MCF 10A (cell line): Measurements from ENCODE around the gene ARRDC4. TPM values are rescaled to one million over a fixed set of nuclear protein-coding genes. Genes with fewer than 3 reads are reported as not detected.

Experiments
- BruUV-seq: library from RNA; stranded (reverse); fragments of 400-500 nt; replicated peaks from 2 replicates; lab custom pipeline; 2021; lab: Mats Ljungman, UMichigan
- CTCF ChIA-PET: fragments of 300-600 bp; sonication (Branson Sonifier 250); formaldehyde crosslinking; extraction: SDS; loops from one replicate; lab custom pipeline; 2021; ENCODE audit warnings: antibody characterized with exemption, inconsistent platforms; lab: Yijun Ruan, JAX
- POLR2A ChIA-PET: fragments of 300-600, 350-650 bp; sonication (Branson Sonifier 250); formaldehyde crosslinking; extraction: SDS; loops from one replicate; lab custom pipeline; 2020; ENCODE audit warnings: antibody characterized with exemption, inconsistent platforms; lab: Yijun Ruan, JAX
- DNase-seq: peaks from one replicate; pipeline ENCODE4 v3.0.0-alpha.2; 2018; ENCODE audit not compliant: unreplicated experiment
- H3K27ac Mint-ChIP-seq: one replicate; pipeline ENCODE4 v1.8.0; 2022; ENCODE audit warnings: mild to moderate bottlenecking, low read depth, mixed read lengths; ENCODE audit not compliant: unreplicated experiment
- H3K27me3 Mint-ChIP-seq: one replicate; pipeline ENCODE4 v1.8.0; 2022; ENCODE audit warnings: mixed read lengths; ENCODE audit not compliant: insufficient read depth, unreplicated experiment
- H3K36me3 Mint-ChIP-seq: one replicate; pipeline ENCODE4 v1.8.0; 2022; ENCODE audit warnings: mild to moderate bottlenecking, moderate library complexity, mixed read lengths; ENCODE audit not compliant: insufficient read depth, unreplicated experiment
- H3K4me1 Mint-ChIP-seq: one replicate; pipeline ENCODE4 v1.8.0; 2022; ENCODE audit warnings: mixed read lengths; ENCODE audit not compliant: insufficient read depth, unreplicated experiment
- H3K4me3 Mint-ChIP-seq: one replicate; pipeline ENCODE4 v1.8.0; 2022; ENCODE audit warnings: mild to moderate bottlenecking, moderate library complexity, mixed read lengths; ENCODE audit not compliant: unreplicated experiment
- H3K9me3 Mint-ChIP-seq: one replicate; pipeline ENCODE4 v1.8.0; 2022; ENCODE audit warnings: mixed read lengths; ENCODE audit not compliant: unreplicated experiment
- intact Hi-C: fragments of 100-400 bp; cut with micrococcal nuclease; formaldehyde crosslinking; loops from 2 replicates; pipeline ENCODE4 v1.14.1; 2022
- total RNA-seq: library from RNA; stranded (reverse); gene quantifications from 2 replicates; pipeline ENCODE4 v1.2.3, GENCODE V29; 2022
- TF ChIP-seq, protein P1 (sequence below): fragments of 200-600 bp; IDR thresholded peaks from one replicate; pipeline ENCODE4 v1.8.0; 2022; ENCODE audit warnings: antibody characterized with exemption, mild to moderate bottlenecking; ENCODE audit not compliant: unreplicated experiment

Gene ARRDC4
- total RNA-seq, 1 experiment from 2014 or later, result 36.0 TPM

DNA sequence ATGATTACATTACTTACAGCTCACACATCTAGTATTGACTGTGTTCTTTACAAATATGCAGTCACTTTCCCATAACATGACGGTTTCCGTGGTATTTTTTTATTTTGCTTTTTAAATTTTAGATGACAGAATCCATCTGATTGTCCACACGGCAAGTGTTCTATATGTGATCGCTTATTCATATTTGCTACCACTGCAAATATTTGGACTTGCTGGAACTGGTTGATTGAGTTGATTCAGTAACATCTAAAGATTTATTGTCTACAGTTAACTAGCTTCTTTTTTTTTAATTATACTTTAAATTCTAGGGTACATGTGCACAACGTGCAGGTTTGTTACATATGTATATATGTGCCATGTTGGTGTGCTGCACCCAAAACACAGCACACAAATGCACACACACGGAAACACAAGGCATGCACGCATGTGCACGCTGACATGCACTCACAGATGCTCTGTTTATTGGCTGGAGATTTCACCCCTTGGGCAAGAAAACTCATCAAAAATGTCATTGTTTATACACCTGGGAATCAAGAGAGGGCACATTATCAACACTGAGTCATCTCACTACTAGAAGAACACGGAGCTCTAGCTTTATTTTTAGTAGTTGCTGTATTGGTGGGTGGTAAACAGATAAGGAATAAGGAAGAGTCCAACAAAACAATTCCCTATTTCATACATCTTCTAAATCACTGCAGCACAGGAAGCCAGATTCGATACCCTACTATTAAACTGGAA is 16.4 kb downstream of the ARRDC4 start:
- H3K36me3 Mint-ChIP-seq, result peaks cover 32% of the 10 kb centered on the region
- intact Hi-C loops, result no loop called here
- POLR2A ChIA-PET, result interaction anchor here (0.6 to 4.8 kb wide), 13 partner anchors 10 to 106 kb away, joined by 3 to 45 read pairs (median 5); partner anchors contain the start of gene ARRDC4
- BruUV-seq, result no TSS peak
- CTCF ChIA-PET, result interaction anchor here (0.6 to 1.7 kb wide), 9 partner anchors 12 to 109 kb away, joined by 3 to 9 read pairs (median 3); no protein-coding TSS in a partner anchor
- no peaks in the 10 kb centered on the region for H3K27me3 Mint-ChIP-seq
- peak; percentile 56 for DNase-seq
- peak overlapping the region; percentile 53 for H3K27ac Mint-ChIP-seq
- H3K4me3 Mint-ChIP-seq, result no peak overlapping the region
- peaks cover 39% of the 10 kb centered on the region for H3K4me1 Mint-ChIP-seq
- H3K9me3 Mint-ChIP-seq, result no peaks in the 10 kb centered on the region
- TF ChIP-seq, protein P1, sequence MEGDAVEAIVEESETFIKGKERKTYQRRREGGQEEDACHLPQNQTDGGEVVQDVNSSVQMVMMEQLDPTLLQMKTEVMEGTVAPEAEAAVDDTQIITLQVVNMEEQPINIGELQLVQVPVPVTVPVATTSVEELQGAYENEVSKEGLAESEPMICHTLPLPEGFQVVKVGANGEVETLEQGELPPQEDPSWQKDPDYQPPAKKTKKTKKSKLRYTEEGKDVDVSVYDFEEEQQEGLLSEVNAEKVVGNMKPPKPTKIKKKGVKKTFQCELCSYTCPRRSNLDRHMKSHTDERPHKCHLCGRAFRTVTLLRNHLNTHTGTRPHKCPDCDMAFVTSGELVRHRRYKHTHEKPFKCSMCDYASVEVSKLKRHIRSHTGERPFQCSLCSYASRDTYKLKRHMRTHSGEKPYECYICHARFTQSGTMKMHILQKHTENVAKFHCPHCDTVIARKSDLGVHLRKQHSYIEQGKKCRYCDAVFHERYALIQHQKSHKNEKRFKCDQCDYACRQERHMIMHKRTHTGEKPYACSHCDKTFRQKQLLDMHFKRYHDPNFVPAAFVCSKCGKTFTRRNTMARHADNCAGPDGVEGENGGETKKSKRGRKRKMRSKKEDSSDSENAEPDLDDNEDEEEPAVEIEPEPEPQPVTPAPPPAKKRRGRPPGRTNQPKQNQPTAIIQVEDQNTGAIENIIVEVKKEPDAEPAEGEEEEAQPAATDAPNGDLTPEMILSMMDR, result no peak

DNA sequence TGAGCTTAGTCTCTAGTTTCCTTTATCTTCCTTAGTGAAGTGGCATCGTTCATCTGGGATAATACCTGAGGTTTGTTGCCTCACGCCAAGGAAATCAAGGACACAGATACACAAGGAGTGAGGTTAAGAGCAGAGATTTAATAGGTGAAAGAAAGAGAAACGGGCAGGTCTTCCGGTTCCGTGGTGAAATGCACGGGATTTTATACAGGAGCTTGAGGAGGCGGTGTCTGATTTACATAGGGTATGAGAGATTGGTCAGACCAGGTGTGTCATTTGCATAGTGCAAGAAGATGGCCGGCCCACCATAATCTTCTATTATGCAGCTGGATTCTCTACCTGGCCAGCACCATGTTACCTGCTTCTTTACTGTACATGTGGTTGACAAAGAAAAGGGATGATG is 17.2 kb downstream of the ARRDC4 start:
- POLR2A ChIA-PET, result interaction anchor here (0.6 to 4.8 kb wide), 12 partner anchors 11 to 105 kb away, joined by 4 to 45 read pairs (median 5); partner anchors contain the start of gene ARRDC4
- BruUV-seq, result no TSS peak
- intact Hi-C loops, result no loop called here
- Mint-ChIP-seq H3K9me3 (no peaks in the 10 kb centered on the region), H3K27ac (peak overlapping the region; percentile 53), H3K4me3 (no peak overlapping the region), H3K36me3 (peaks cover 24% of the 10 kb centered on the region), H3K4me1 (peaks cover 39% of the 10 kb centered on the region), H3K27me3 (no peaks in the 10 kb centered on the region)
- DNase-seq, result peak; percentile 15
- CTCF ChIA-PET, result interaction anchor here (0.9 to 2.0 kb wide), 9 partner anchors 13 to 200 kb away, joined by 3 to 9 read pairs (median 3); no protein-coding TSS in a partner anchor
- TF ChIP-seq, protein P1, result no peak

DNA sequence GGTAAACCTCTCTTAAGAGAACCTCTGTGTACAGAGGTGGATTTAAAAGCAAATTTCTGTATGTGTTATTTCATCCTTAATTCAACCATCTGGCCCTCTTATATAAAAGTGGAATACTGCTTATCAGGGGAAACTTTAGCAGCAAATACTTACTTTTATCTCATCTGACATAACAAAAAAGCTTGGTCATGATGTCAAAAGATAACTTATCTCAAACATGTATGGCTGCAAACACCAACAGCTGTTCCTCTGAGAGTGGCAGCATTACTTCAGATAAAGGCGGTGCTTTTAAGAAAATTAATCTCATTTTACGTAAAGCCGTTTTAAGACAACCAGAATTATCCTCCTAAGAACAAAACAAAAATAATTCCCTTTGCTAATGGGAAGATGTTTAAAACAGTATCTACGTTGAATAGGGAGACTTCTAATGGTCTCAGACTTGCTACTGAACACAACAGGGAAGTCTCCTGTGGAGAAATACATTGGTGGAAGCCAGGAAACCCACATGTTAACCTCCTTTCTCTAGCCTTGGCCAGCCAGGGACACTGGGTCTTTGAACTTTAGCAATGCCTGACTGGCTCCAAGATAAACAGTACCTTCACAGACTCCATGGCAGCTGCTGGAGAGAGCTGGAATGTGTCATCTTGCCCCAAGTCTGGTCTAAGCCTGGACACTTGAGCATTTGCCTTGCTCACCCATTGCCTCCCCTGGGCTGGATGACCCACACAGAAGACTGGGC is 18.1 kb downstream of the ARRDC4 start:
- TF ChIP-seq, protein P1, result no peak
- BruUV-seq, result no TSS peak
- CTCF ChIA-PET, result interaction anchor here (0.6 to 2.0 kb wide), 11 partner anchors 14 to 200 kb away, joined by 3 to 9 read pairs (median 3); no protein-coding TSS in a partner anchor
- intact Hi-C loops, result no loop called here
- Mint-ChIP-seq H3K4me3 (no peak overlapping the region), H3K36me3 (peaks cover 17% of the 10 kb centered on the region), H3K4me1 (peaks cover 39% of the 10 kb centered on the region), H3K9me3 (no peaks in the 10 kb centered on the region), H3K27me3 (no peaks in the 10 kb centered on the region), H3K27ac (peak overlapping the region; percentile 51)
- POLR2A ChIA-PET, result interaction anchor here (0.9 to 4.8 kb wide), 7 partner anchors 14 to 104 kb away, joined by 4 to 45 read pairs (median 5); partner anchors contain the start of gene ARRDC4
- DNase-seq, result peak; percentile 64

DNA sequence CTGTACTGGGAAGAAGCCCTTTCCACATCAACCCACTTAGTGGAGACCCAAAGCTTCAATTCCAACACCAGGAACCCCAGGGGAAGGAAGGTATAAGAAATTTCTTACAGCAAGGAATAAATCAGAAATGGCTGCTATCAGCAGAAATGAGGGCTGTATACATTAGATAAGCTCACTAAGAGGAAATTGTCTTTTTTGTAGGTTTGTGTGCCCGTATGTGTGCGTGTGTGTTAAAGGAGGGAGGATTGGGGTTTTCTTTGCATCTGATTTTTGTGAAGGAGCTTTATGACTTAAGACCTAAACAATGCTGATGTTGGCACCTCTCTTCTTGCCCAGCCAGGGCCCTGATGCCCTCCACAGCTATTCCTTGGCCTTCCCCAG is 18.6 kb downstream of the ARRDC4 start:
- CTCF ChIA-PET, result interaction anchor here (0.6 to 2.0 kb wide), 5 partner anchors 18 to 199 kb away, joined by 3 to 5 read pairs (median 3); no protein-coding TSS in a partner anchor
- TF ChIP-seq, protein P1, result no peak
- intact Hi-C loops, result no loop called here
- DNase-seq, result no peak
- Mint-ChIP-seq H3K27me3 (no peaks in the 10 kb centered on the region), H3K4me1 (peaks cover 39% of the 10 kb centered on the region), H3K4me3 (no peak overlapping the region), H3K36me3 (peaks cover 15% of the 10 kb centered on the region), H3K27ac (peak overlapping the region; percentile 51), H3K9me3 (no peaks in the 10 kb centered on the region)
- POLR2A ChIA-PET, result interaction anchor here (0.8 to 4.8 kb wide), 3 partner anchors 18 to 55 kb away, joined by 3 to 45 read pairs (median 40); no protein-coding TSS in a partner anchor
- BruUV-seq, result no TSS peak
